Colonic mucosa (tissue), 4 donors: ENCODE measurements around the gene SLC7A14. TPM values are rescaled to one million over a fixed set of nuclear protein-coding genes. Genes with fewer than 3 reads are reported as not detected.

Experiments used
- DNase-seq: peaks from one replicate; pipeline ENCODE4 v3.0.0-alpha.2; 2020
- H3K27ac ChIP-seq: fragments of 200-600 bp; one replicate; pipeline ENCODE4 v1.8.0; 2021
- H3K27me3 ChIP-seq: fragments of 200-600 bp; one replicate; pipeline ENCODE4 v1.8.0; 2021
- H3K36me3 ChIP-seq: fragments of 200-600 bp; one replicate; pipeline ENCODE4 v1.8.0; 2021
- H3K4me1 ChIP-seq: fragments of 200-600 bp; one replicate; pipeline ENCODE4 v1.8.0; 2021; ENCODE audit warnings: mild to moderate bottlenecking
- H3K4me3 ChIP-seq: fragments of 200-600 bp; one replicate; pipeline ENCODE4 v1.8.0; 2021
- H3K9ac ChIP-seq, 2 donors: one replicate each; pipeline ENCODE4 v1.7.0; 2013; ENCODE audit warnings: control low read depth in 2 of 2, low read depth in 2 of 2, low read length in 2 of 2
- H3K9me3 ChIP-seq: fragments of 200-600 bp; one replicate; pipeline ENCODE4 v1.8.0; 2021
- CTCF ChIP-seq: fragments of 200-600 bp; IDR thresholded peaks from one replicate; pipeline ENCODE4 v1.8.0; 2022; ENCODE audit warnings: antibody characterized with exemption, mild to moderate bottlenecking
- intact Hi-C: fragments of 100-400 bp; cut with DNase I; formaldehyde crosslinking; loops from one replicate; pipeline ENCODE4 v1.14.1; 2022
- total RNA-seq, 2 donors: library from RNA; stranded (reverse); fragmentation: NEBNext Ultra II Directional in 1 of 2; extraction: Animal tissue kit (Norgen Biotek cat#: 25700) in 1 of 2; gene quantifications; one replicate each; pipeline ENCODE4 v1.2.1, GENCODE V29; 2021
- donor health status: healthy.
- donor health status: DM: no; HTN: no; CAD: no.
- donor health status: DM: no; HTN: no; CAD: no.

SLC7A14 gene
- total RNA-seq, 2 donors from 2014 or later: 0.05 to 0.56 TPM

GRCh38 chr3:170437696-170438407 lies 148.0 kb downstream of the SLC7A14 start:
- Histone ChIP-seq H3K27me3 (no peaks in the 10 kb centered on the region), H3K36me3 (no peaks in the 10 kb centered on the region), H3K9me3 (no peaks in the 10 kb centered on the region), H3K4me3 (no peak overlapping the region), H3K4me1 (no peaks in the 10 kb centered on the region), H3K27ac (no peak overlapping the region), H3K9ac (no peak overlapping the region)
- no peak for DNase-seq
- no peak for TF ChIP-seq CTCF
- intact Hi-C loops: no loop called here

- TF ChIP-seq CTCF: no peak
- H3K9ac ChIP-seq: no peak overlapping the region
- no peak overlapping the region for H3K27ac ChIP-seq
- no peak for DNase-seq
- no peaks in the 10 kb centered on the region for H3K4me1 ChIP-seq
- no peaks in the 10 kb centered on the region for H3K9me3 ChIP-seq
- H3K36me3 ChIP-seq: no peaks in the 10 kb centered on the region
- H3K27me3 ChIP-seq: no peaks in the 10 kb centered on the region
- intact Hi-C loops: no loop called here
- H3K4me3 ChIP-seq: no peak overlapping the region
These were observed 148.7 kb downstream of the SLC7A14 start for GRCh38 chr3:170437176-170437575.

GRCh38 chr3:170436697-170437096 lies 149.2 kb downstream of the SLC7A14 start:
- no peak overlapping the region for H3K27ac ChIP-seq
- H3K9ac ChIP-seq: no peak overlapping the region
- H3K27me3 ChIP-seq: no peaks in the 10 kb centered on the region
- DNase-seq: no peak
- no peaks in the 10 kb centered on the region for H3K4me1 ChIP-seq
- no peak overlapping the region for H3K4me3 ChIP-seq
- intact Hi-C loops: no loop called here
- H3K9me3 ChIP-seq: no peaks in the 10 kb centered on the region
- H3K36me3 ChIP-seq: no peaks in the 10 kb centered on the region
- TF ChIP-seq CTCF: no peak

GRCh38 chr3:170432416-170432815 lies 153.5 kb downstream of the SLC7A14 start:
- Histone ChIP-seq H3K27me3 (no peaks in the 10 kb centered on the region), H3K36me3 (no peaks in the 10 kb centered on the region), H3K4me1 (no peaks in the 10 kb centered on the region), H3K27ac (no peak overlapping the region), H3K9ac (no peak overlapping the region), H3K9me3 (no peaks in the 10 kb centered on the region), H3K4me3 (no peak overlapping the region)
- no peak for TF ChIP-seq CTCF
- intact Hi-C loops: no loop called here
- no peak for DNase-seq

- Histone ChIP-seq H3K9me3 (no peaks in the 10 kb centered on the region), H3K9ac (no peak overlapping the region), H3K36me3 (no peaks in the 10 kb centered on the region), H3K27me3 (no peaks in the 10 kb centered on the region), H3K27ac (no peak overlapping the region), H3K4me1 (no peaks in the 10 kb centered on the region), H3K4me3 (no peak overlapping the region)
- no peak for DNase-seq
- no peak for TF ChIP-seq CTCF
- intact Hi-C loops: no loop called here
These were observed 154.8 kb downstream of the SLC7A14 start for GRCh38 chr3:170431054-170431453.
